ENCODE measurements around the gene AFTPH. TPM values are rescaled to one million over a fixed set of nuclear protein-coding genes. Genes with fewer than 3 reads are reported as not detected.

AFTPH gene
- total and polyA plus RNA-seq, 9 of the 15 experiments (the other 6 are each of a cell fraction or from before 2014, with no cell fraction given): 8.0 to 26.2 (median 13.8) TPM

DNA sequence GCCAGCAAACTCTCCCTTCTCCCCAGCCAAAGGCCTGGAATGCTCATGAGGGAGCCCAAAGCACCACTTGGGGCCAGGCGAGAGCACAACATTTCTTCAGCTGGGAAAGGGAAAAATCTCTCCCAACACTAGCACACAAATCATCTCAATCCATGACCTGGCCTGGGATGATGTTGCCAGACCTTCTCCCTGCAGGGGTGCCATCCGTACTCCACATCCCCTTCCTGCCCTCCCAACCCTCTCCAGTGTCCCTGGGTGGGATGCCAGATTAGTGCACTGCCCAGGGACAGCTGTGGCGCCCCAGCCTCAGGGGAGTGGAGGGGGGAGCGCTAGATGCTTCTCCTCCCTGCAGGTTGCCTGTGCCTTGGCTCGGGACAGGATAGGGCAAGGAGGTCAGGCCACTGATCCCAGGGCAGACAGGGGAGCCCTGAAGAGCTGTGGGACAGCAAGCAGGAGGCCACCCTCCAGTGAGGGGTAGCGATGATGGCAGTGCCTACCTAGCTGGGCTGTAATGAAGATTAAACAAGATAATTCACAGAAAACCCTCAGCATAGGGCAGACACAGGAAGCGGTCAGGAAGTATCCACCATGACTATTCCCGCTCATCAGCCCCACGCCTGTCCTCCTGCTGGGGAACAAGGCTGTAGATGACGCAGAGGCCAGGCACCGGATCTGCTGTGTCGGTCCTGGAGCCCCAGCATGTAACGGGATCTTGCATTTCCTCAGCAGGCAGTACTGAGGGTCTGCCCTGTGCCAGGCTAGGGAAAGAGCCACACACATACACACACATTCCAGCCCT is 98.5 kb downstream of the AFTPH start (continued):
- TF ChIP-seq ZNF143 (CRISPR knock-in tag; IDR thresholded peaks at IDR 0.05) (no peak), NEUROD1 (IDR thresholded peaks at IDR 0.05; ENCODE audit: borderline replicate concordance, low read depth, low read length, partially characterized antibody) (no peak)

- H3K79me2 ChIP-seq (ENCODE audit: control insufficient read depth, insufficient read depth, low read length): no peaks in the 10 kb centered on the region
- no peak overlapping the region for H3K9ac ChIP-seq (ENCODE audit: insufficient read depth in 1 of 2, low read depth in 2 of 2, low read length in 2 of 2)
- ChIA-PET POLR2A (interaction anchor here (1.0 kb wide), 1 partner anchor 23 kb away, joined by 3 read pairs; no protein-coding TSS in a partner anchor), CTCF (ENCODE audit: low intra/inter-chr PET ratio) (no interaction called here)
- intact Hi-C loops (cut with micrococcal nuclease) (no loop called here), in situ Hi-C loops (cut with MboI) (no loop called here)
- no peaks in the 10 kb centered on the region for H3K27me3 ChIP-seq (ENCODE audit: control insufficient read depth in 2 of 2, insufficient read depth in 2 of 2, low read length in 2 of 2)
- no TSS peak for BruUV-seq (replicated peaks)
- H3K4me2 ChIP-seq (ENCODE audit: insufficient read depth, low read length): no peak overlapping the region
- no peaks in the 10 kb centered on the region for H4K20me1 ChIP-seq (replicated peaks; ENCODE audit: control insufficient read depth, insufficient read depth, low read length)
- no peak overlapping the region for H3K27ac ChIP-seq (ENCODE audit: extremely low read depth, low read depth, low read length)
- peaks cover 0 to 8% of the 10 kb centered on the region in 2 experiments; a peak in 3 of 5 replicates for H3K4me1 ChIP-seq (replicated peaks in 1 of 2; ENCODE audit: control insufficient read depth in 2 of 2, insufficient read depth in 2 of 2, low read length in 2 of 2)
- H2AFZ ChIP-seq (ENCODE audit: low read depth, low read length): 0 out of 2 replicates have a peak overlapping the region, but pooled peaks have one; percentile 50
- H3K36me3 ChIP-seq (ENCODE audit: control insufficient read depth, insufficient read depth, low read length): no peaks in the 10 kb centered on the region
- no peak for FAIRE-seq
- no peaks in the 10 kb centered on the region for H3K9me3 ChIP-seq (replicated peaks; ENCODE audit: control insufficient read depth, insufficient read depth, low read depth, low read length)
- TF ChIP-seq MTA3 (IDR thresholded peaks at IDR 0.05; ENCODE audit: borderline replicate concordance): no peak
- TF ChIP-seq, protein P1, sequence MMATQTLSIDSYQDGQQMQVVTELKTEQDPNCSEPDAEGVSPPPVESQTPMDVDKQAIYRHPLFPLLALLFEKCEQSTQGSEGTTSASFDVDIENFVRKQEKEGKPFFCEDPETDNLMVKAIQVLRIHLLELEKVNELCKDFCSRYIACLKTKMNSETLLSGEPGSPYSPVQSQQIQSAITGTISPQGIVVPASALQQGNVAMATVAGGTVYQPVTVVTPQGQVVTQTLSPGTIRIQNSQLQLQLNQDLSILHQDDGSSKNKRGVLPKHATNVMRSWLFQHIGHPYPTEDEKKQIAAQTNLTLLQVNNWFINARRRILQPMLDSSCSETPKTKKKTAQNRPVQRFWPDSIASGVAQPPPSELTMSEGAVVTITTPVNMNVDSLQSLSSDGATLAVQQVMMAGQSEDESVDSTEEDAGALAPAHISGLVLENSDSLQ (IDR thresholded peaks at IDR 0.05): peak; percentile 68
- no peak for ATAC-seq
- no peak for DNase-seq (ENCODE audit: extremely low read depth in 1 of 4, low spot score in 3 of 4)
- H3K4me3 ChIP-seq: no peak overlapping the region
- H3K9me1 ChIP-seq (ENCODE audit: control insufficient read depth, insufficient read depth, low read length): no peaks in the 10 kb centered on the region
- 57% methylated on average over 13 of the region's 13 CpGs for WGBS (ENCODE audit: insufficient coverage, low coverage, missing lambda C conversion rate)
Measured at GRCh38 chr2:64623242-64623850, 99.2 kb downstream of the AFTPH start.

Measured in K562 (cell line).